Stimulated activated CD4-positive, alpha-beta T cell treated with anti-CD3 and anti-CD28 coated beads, Interleukin-15, amount 100 ng/mL, for 24 hours (primary cell): ENCODE measurements around the gene PPAN.

Source experiments
- DNase-seq: peaks from one replicate; pipeline ENCODE4 v3.0.0-alpha.2; 2020

The PPAN gene

GRCh38 chr19:10141973-10142372 lies 35.8 kb downstream of the PPAN start:
- DNase-seq = no peak

GRCh38 chr19:10142701-10143375 lies 36.7 kb downstream of the PPAN start:
- DNase-seq = no peak

- no peak for DNase-seq
Measured at GRCh38 chr19:10143681-10144080, 37.5 kb downstream of the PPAN start.

- DNase-seq = no peak
Measured at GRCh38 chr19:10144361-10144760, 38.2 kb downstream of the PPAN start.

GRCh38 chr19:10145031-10145430 lies 38.9 kb downstream of the PPAN start:
- DNase-seq = no peak

GRCh38 chr19:10146142-10146541 lies 40.0 kb downstream of the PPAN start:
- DNase-seq = no peak

- DNase-seq = no peak
Measured at GRCh38 chr19:10149427-10149826, 43.3 kb downstream of the PPAN start.

GRCh38 chr19:10151521-10151920 lies 45.4 kb downstream of the PPAN start:
- DNase-seq = no peak

- DNase-seq = no peak
Measured at GRCh38 chr19:10152100-10152499, 45.9 kb downstream of the PPAN start.

GRCh38 chr19:10155839-10156238 lies 49.7 kb downstream of the PPAN start:
- DNase-seq = no peak

GRCh38 chr19:10158071-10158470 lies 51.9 kb downstream of the PPAN start:
- DNase-seq = no peak

- DNase-seq = no peak
Measured at GRCh38 chr19:10158485-10158884, 52.3 kb downstream of the PPAN start.

GRCh38 chr19:10159610-10160009 lies 53.4 kb downstream of the PPAN start:
- no peak for DNase-seq
